Mammary epithelial cell (primary cell): Measurements from ENCODE around the gene MYL5.

Experiments
- EZH2 ChIP-seq: IDR thresholded peaks from 2 replicates; pipeline ENCODE4 v1.6.1; 2012; ENCODE audit warnings: low read length, inconsistent platforms, borderline replicate concordance
- TF ChIP-seq, protein P1 (sequence below), 2 donors: IDR thresholded peaks in 1 of 2; conservative IDR thresholded peaks in 1 of 2; 2 replicates each; pipeline ENCODE4 v1.5.1; 2011 to 2012; ENCODE audit warnings: inconsistent platforms in 2 of 2, low read length in 2 of 2, mild to moderate bottlenecking in 2 of 2, control low read depth in 1 of 2, low read depth in 1 of 2; ENCODE audit not compliant: insufficient read depth in 1 of 2; ENCODE audit errors: extremely low read depth in 1 of 2

GRCh38 chr4:721261-722168 is 47.2 kb downstream of the MYL5 start:
- TF ChIP-seq, protein P1, sequence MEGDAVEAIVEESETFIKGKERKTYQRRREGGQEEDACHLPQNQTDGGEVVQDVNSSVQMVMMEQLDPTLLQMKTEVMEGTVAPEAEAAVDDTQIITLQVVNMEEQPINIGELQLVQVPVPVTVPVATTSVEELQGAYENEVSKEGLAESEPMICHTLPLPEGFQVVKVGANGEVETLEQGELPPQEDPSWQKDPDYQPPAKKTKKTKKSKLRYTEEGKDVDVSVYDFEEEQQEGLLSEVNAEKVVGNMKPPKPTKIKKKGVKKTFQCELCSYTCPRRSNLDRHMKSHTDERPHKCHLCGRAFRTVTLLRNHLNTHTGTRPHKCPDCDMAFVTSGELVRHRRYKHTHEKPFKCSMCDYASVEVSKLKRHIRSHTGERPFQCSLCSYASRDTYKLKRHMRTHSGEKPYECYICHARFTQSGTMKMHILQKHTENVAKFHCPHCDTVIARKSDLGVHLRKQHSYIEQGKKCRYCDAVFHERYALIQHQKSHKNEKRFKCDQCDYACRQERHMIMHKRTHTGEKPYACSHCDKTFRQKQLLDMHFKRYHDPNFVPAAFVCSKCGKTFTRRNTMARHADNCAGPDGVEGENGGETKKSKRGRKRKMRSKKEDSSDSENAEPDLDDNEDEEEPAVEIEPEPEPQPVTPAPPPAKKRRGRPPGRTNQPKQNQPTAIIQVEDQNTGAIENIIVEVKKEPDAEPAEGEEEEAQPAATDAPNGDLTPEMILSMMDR (conservative IDR thresholded peaks at IDR 0.05 in 1 of 2, IDR thresholded peaks at IDR 0.05 in 1 of 2; ENCODE audit: extremely low read depth in 1 of 2, insufficient read depth in 1 of 2, low read depth in 1 of 2, low read length in 2 of 2) = no peak
- no peak for TF ChIP-seq EZH2
